Measurements from ENCODE around the gene KLHL24. TPM values are rescaled to one million over a fixed set of nuclear protein-coding genes. Genes with fewer than 3 reads are reported as not detected.

The KLHL24 gene
- total and polyA plus RNA-seq, 2 of the 13 experiments (the other 11 are each of a cell fraction or from before 2014, with no cell fraction given) = 6.9 to 15.7 TPM

GRCh38 chr3:183697610-183698317 is 62.3 kb downstream of the KLHL24 start, which contains the start of gene YEATS2 (continued):
- TF ChIP-seq SP2 (CRISPR knock-in tag; IDR thresholded peaks at IDR 0.05) (no peak), SOX13 (IDR thresholded peaks at IDR 0.05) (no peak), SOX13 (CRISPR knock-in tag; conservative IDR thresholded peaks at IDR 0.05 in 1 of 2, IDR thresholded peaks at IDR 0.05 in 1 of 2) (peak in 1 of 2 experiments; percentile 57; a peak in 1 of 4 replicates), HMG20A (CRISPR knock-in tag; IDR thresholded peaks at IDR 0.05; ENCODE audit: borderline replicate concordance) (no peak), ZNF510 (CRISPR knock-in tag; IDR thresholded peaks at IDR 0.05; ENCODE audit: low read depth) (no peak), ZBTB34 (CRISPR knock-in tag; IDR thresholded peaks at IDR 0.05) (no peak), REPIN1 (CRISPR knock-in tag; IDR thresholded peaks at IDR 0.05; ENCODE audit: borderline replicate concordance, low read depth) (no peak), ATM (IDR thresholded peaks at IDR 0.05; ENCODE audit: borderline replicate concordance) (no peak), MLXIP (CRISPR knock-in tag; IDR thresholded peaks at IDR 0.05; ENCODE audit: borderline replicate concordance) (no peak), ZNF329 (CRISPR knock-in tag; IDR thresholded peaks at IDR 0.05; ENCODE audit: low read depth) (peak; percentile 43; the same call in 1 of the 2 replicates), DZIP1 (CRISPR knock-in tag; IDR thresholded peaks at IDR 0.05) (no peak), ZNF484 (CRISPR knock-in tag; IDR thresholded peaks at IDR 0.05; ENCODE audit: borderline replicate concordance, low read depth) (no peak), SATB2 (CRISPR knock-in tag; IDR thresholded peaks at IDR 0.05) (no peak), SRF (IDR thresholded peaks at IDR 0.05; ENCODE audit: low read depth, low read length) (no peak), PHB2 (IDR thresholded peaks at IDR 0.05; ENCODE audit: partially characterized antibody) (no peak), PLRG1 (conservative IDR thresholded peaks at IDR 0.05) (no peak), FOXO1 (CRISPR knock-in tag; IDR thresholded peaks at IDR 0.05) (no peak), PRMT3 (CRISPR knock-in tag; IDR thresholded peaks at IDR 0.05; ENCODE audit: borderline replicate concordance, low read depth) (no peak), HOMEZ (CRISPR knock-in tag; IDR thresholded peaks at IDR 0.05; ENCODE audit: low read depth) (no peak)

All from HepG2 (cell line).